ENCODE measurements around the gene KMT2B. TPM values are rescaled to one million over a fixed set of nuclear protein-coding genes. Genes with fewer than 3 reads are reported as not detected.
A peak's percentile ranks its signal among the peaks of the same experiment; 100 is the strongest.

KMT2B gene
- total RNA-seq, 1 experiment from 2014 or later = 66.6 TPM

DNA sequence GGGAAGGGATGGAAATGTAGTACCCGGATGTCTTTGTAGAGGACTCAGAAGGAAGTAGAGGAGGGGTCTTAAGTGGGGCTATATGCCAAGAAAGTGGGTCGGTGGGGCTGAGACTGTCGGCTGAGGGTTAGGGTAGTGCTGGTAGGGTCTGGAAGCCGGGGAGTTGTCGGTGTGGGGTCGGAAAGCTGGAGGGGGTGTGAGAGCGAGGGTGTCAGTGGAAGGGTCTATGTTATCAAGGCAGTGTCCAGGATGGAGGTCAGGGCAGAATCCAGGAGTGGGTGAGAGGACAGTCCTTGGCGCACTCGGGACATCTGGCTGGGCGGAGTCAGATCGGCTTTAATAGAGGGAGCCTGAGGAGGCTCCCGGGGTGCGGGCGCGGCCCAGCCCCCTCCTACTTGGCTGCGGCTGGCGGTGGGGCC is 37.3 kb downstream of the KMT2B start:
- ATAC-seq (no peak), DNase-seq (ENCODE audit: low spot score) (no peak)
- H3K9me3 Mint-ChIP-seq = no peaks in the 10 kb centered on the region
- H3K27ac Mint-ChIP-seq = no peak overlapping the region
- no peaks in the 10 kb centered on the region for H3K36me3 Mint-ChIP-seq
- peaks cover 23% of the 10 kb centered on the region for H3K27me3 Mint-ChIP-seq (ENCODE audit: low read depth)
- CTCF ChIA-PET = interaction anchor here (0.8 to 2.9 kb wide), 3 partner anchors 10 to 29 kb away, joined by 3 to 13 read pairs (median 3); partner anchors contain the start of genes PSENEN and U2AF1L4
- H3K4me1 Mint-ChIP-seq = peaks cover 16% of the 10 kb centered on the region
- no peak for TF ChIP-seq FOXP1 (CRISPR knock-in tag; IDR thresholded peaks at IDR 0.05; ENCODE audit: borderline replicate concordance)
- TF ChIP-seq, protein P1, sequence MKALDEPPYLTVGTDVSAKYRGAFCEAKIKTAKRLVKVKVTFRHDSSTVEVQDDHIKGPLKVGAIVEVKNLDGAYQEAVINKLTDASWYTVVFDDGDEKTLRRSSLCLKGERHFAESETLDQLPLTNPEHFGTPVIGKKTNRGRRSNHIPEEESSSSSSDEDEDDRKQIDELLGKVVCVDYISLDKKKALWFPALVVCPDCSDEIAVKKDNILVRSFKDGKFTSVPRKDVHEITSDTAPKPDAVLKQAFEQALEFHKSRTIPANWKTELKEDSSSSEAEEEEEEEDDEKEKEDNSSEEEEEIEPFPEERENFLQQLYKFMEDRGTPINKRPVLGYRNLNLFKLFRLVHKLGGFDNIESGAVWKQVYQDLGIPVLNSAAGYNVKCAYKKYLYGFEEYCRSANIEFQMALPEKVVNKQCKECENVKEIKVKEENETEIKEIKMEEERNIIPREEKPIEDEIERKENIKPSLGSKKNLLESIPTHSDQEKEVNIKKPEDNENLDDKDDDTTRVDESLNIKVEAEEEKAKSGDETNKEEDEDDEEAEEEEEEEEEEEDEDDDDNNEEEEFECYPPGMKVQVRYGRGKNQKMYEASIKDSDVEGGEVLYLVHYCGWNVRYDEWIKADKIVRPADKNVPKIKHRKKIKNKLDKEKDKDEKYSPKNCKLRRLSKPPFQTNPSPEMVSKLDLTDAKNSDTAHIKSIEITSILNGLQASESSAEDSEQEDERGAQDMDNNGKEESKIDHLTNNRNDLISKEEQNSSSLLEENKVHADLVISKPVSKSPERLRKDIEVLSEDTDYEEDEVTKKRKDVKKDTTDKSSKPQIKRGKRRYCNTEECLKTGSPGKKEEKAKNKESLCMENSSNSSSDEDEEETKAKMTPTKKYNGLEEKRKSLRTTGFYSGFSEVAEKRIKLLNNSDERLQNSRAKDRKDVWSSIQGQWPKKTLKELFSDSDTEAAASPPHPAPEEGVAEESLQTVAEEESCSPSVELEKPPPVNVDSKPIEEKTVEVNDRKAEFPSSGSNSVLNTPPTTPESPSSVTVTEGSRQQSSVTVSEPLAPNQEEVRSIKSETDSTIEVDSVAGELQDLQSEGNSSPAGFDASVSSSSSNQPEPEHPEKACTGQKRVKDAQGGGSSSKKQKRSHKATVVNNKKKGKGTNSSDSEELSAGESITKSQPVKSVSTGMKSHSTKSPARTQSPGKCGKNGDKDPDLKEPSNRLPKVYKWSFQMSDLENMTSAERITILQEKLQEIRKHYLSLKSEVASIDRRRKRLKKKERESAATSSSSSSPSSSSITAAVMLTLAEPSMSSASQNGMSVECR (CRISPR knock-in tag; IDR thresholded peaks at IDR 0.05; ENCODE audit: borderline replicate concordance) = no peak
- TF ChIP-seq ZNF396 (CRISPR knock-in tag; IDR thresholded peaks at IDR 0.05; ENCODE audit: borderline replicate concordance) = no peak
- TF ChIP-seq ZBTB21 (CRISPR knock-in tag; IDR thresholded peaks at IDR 0.05; ENCODE audit: borderline replicate concordance) = no peak
- TF ChIP-seq, protein P2, sequence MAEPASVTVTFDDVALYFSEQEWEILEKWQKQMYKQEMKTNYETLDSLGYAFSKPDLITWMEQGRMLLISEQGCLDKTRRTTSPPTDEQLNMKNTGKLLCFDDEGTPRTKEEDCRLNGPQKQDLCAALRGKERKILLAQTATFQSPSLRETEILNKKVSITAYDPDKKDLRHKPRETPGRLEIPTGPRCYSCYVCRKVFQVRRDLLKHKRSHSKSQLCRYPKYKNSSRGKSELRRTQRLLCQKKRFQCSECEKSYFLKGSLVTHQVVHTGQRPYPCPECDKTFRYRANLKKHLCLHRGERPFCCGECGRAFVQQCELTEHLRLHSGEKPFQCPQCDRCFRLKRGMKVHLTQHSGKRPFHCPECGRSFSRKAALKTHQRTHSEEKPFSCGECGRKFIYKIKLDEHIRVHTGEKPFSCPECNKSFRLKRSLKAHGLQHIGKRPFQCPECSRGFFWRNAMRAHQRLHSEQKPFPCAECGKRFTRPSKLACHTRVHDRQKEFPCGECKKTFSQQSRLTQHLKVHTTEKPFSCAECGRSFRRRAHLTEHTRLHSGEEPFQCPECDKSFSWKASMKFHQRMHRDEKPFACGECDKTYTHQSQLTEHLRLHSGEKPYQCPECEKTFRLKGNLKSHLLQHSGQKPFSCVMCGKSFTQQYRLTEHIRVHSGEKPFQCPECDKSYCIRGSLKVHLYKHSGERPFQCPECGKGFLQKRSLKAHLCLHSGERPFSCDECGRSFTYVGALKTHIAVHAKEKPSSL (CRISPR knock-in tag; conservative IDR thresholded peaks at IDR 0.05) = no peak
- TF ChIP-seq, protein P3, sequence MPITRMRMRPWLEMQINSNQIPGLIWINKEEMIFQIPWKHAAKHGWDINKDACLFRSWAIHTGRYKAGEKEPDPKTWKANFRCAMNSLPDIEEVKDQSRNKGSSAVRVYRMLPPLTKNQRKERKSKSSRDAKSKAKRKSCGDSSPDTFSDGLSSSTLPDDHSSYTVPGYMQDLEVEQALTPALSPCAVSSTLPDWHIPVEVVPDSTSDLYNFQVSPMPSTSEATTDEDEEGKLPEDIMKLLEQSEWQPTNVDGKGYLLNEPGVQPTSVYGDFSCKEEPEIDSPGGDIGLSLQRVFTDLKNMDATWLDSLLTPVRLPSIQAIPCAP (CRISPR knock-in tag; IDR thresholded peaks at IDR 0.05) = no peak
- TF ChIP-seq OVOL2 (CRISPR knock-in tag; IDR thresholded peaks at IDR 0.05; ENCODE audit: borderline replicate concordance) = no peak
- no peak for TF ChIP-seq NFE2L1 (CRISPR knock-in tag; IDR thresholded peaks at IDR 0.05)
- TF ChIP-seq SMAD3 (CRISPR knock-in tag; IDR thresholded peaks at IDR 0.05; ENCODE audit: borderline replicate concordance) = no peak
- TF ChIP-seq KAT7 (CRISPR knock-in tag; IDR thresholded peaks at IDR 0.05; ENCODE audit: borderline replicate concordance) = no peak
- no peak for TF ChIP-seq MYBL2 (CRISPR knock-in tag; IDR thresholded peaks at IDR 0.05)
- peak overlapping the region; percentile 68 for H3K4me3 Mint-ChIP-seq
- POLR2A ChIA-PET = no interaction called here

DNA sequence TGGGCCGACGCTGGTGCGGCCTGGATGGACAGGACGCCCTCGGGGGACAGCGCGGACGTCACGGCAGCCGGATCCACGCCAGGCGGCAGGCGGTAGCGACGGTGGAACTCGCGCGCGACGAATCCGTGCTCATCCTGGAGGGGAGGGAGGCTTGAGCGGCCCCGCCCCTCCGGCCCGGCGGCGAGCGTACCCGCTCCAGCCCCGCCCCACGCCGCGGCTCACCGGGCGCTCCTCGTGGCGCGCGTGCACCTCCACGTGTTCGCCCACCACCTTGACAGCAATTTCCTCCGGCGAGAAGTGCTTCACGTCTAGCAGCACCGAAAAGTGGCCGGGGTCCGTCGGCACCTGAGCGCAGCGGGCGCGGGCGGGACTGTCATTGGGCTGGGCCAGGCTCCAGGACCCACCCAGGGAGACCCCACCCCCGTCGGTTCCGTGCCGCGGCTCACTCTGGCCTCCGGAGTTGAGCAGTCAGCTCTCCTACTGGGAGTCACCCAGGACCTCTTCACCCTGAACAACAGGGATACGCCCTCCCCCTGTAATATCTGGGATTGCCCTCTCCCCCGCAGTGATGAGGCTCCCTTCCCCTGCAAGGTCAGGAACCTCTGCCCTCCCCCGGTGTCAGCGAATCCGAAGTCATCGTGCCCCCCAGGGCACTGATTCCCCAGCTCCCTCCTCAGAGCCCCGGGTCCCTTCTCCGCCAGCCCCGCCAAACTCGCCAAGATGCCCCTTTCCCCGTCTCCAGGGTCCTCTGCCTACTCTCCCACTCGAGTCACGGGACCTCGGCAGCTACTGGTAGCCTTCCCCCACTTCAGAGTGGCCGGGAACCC is 38.0 kb downstream of the KMT2B start:
- no peak for ATAC-seq
- CTCF ChIA-PET = interaction anchor here (0.8 to 2.9 kb wide), 5 partner anchors 8 to 175 kb away, joined by 3 to 13 read pairs (median 3); partner anchors contain the start of genes LIN37, PSENEN and U2AF1L4
- TF ChIP-seq, protein P4, sequence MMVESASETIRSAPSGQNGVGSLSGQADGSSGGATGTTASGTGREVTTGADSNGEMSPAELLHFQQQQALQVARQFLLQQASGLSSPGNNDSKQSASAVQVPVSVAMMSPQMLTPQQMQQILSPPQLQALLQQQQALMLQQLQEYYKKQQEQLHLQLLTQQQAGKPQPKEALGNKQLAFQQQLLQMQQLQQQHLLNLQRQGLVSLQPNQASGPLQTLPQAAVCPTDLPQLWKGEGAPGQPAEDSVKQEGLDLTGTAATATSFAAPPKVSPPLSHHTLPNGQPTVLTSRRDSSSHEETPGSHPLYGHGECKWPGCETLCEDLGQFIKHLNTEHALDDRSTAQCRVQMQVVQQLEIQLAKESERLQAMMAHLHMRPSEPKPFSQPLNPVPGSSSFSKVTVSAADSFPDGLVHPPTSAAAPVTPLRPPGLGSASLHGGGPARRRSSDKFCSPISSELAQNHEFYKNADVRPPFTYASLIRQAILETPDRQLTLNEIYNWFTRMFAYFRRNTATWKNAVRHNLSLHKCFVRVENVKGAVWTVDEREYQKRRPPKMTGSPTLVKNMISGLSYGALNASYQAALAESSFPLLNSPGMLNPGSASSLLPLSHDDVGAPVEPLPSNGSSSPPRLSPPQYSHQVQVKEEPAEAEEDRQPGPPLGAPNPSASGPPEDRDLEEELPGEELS (CRISPR knock-in tag; IDR thresholded peaks at IDR 0.05) = no peak
- TF ChIP-seq, protein P5, sequence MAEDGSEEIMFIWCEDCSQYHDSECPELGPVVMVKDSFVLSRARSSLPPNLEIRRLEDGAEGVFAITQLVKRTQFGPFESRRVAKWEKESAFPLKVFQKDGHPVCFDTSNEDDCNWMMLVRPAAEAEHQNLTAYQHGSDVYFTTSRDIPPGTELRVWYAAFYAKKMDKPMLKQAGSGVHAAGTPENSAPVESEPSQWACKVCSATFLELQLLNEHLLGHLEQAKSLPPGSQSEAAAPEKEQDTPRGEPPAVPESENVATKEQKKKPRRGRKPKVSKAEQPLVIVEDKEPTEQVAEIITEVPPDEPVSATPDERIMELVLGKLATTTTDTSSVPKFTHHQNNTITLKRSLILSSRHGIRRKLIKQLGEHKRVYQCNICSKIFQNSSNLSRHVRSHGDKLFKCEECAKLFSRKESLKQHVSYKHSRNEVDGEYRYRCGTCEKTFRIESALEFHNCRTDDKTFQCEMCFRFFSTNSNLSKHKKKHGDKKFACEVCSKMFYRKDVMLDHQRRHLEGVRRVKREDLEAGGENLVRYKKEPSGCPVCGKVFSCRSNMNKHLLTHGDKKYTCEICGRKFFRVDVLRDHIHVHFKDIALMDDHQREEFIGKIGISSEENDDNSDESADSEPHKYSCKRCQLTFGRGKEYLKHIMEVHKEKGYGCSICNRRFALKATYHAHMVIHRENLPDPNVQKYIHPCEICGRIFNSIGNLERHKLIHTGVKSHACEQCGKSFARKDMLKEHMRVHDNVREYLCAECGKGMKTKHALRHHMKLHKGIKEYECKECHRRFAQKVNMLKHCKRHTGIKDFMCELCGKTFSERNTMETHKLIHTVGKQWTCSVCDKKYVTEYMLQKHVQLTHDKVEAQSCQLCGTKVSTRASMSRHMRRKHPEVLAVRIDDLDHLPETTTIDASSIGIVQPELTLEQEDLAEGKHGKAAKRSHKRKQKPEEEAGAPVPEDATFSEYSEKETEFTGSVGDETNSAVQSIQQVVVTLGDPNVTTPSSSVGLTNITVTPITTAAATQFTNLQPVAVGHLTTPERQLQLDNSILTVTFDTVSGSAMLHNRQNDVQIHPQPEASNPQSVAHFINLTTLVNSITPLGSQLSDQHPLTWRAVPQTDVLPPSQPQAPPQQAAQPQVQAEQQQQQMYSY (CRISPR knock-in tag; IDR thresholded peaks at IDR 0.05) = no peak; the same call in 1 of the 2 replicates
- TF ChIP-seq, protein P6, sequence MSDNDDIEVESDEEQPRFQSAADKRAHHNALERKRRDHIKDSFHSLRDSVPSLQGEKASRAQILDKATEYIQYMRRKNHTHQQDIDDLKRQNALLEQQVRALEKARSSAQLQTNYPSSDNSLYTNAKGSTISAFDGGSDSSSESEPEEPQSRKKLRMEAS (CRISPR knock-in tag; IDR thresholded peaks at IDR 0.05) = peak; percentile 77; the same call in 1 of the 2 replicates
- TF ChIP-seq, protein P7, sequence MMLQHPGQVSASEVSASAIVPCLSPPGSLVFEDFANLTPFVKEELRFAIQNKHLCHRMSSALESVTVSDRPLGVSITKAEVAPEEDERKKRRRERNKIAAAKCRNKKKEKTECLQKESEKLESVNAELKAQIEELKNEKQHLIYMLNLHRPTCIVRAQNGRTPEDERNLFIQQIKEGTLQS (CRISPR knock-in tag; conservative IDR thresholded peaks at IDR 0.05) = no peak
- TF ChIP-seq ZNF317 (CRISPR knock-in tag; IDR thresholded peaks at IDR 0.05; ENCODE audit: borderline replicate concordance, low read depth) (no peak), ZNF423 (CRISPR knock-in tag; IDR thresholded peaks at IDR 0.05) (no peak)

More for the DNA sequence above, 38.0 kb downstream of the KMT2B start:
- Mint-ChIP-seq H3K9me3 (no peaks in the 10 kb centered on the region), H3K27ac (no peak overlapping the region), H3K4me1 (peaks cover 16% of the 10 kb centered on the region), H3K36me3 (peaks cover 1% of the 10 kb centered on the region; the same call in 1 of the 2 replicates), H3K4me3 (peak overlapping the region; percentile 94), H3K27me3 (ENCODE audit: low read depth) (peaks cover 23% of the 10 kb centered on the region)
- peak; percentile 15 for DNase-seq (ENCODE audit: low spot score)
- POLR2A ChIA-PET = interaction anchor here (2.0 to 2.5 kb wide), 2 partner anchors 7 to 15 kb away, joined by 11 to 13 read pairs; partner anchors contain the start of gene LIN37
